GM19240 (cell line): ENCODE measurements around the gene C14orf132.
"Not testable (repeated sequence)": the region's sequence is repeated elsewhere in the genome, so short reads cannot be mapped to it uniquely, and the experiment has no call there.

Source experiments
- DNase-seq: peaks from one replicate; pipeline ENCODE4 v3.0.0; 2011; ENCODE audit warnings: low spot score; ENCODE audit not compliant: insufficient read length

C14orf132 gene

DNA sequence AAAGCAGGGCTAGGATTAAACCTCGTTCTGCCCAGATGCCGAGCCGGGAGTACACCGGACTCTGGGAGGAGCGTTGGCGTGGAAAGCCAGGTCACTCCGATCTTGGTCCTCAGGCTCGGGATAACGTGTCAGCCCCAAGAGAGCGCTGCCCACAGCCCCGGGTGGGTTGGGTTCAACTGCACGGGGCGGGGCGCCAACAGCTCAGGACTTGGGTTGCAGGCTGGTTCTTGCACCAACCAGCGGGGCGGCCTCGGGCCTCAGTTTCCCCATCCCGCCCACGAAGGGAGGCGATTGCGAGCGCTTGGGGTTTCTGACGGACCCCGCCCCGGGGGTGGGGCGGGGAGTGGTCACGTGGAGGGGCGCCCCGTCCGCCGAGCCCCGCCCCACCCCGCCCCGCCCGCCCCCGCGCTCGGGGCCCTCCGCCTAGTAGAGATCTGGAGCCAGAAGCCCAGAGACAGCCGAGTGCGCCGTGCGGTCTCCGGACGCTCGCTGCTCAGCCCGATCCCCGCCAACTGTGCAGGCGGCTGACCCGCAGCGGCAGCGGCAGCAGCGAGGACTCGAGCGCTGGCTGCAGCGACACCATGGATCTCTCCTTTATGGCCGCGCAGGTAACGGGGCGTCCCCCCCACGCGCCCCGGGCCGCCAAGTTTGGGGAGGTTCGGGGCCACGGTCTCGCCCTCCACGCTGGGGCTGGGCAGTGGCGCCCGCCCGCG lies at the start of gene C14orf132:
Gene C14orf132, plus strand, starts transcription at position 443 of the 713 bp plus-strand sequence. Its CDS starts 139 bp downstream, at position 582.
- DNase-seq: no peak

GRCh38 chr14:95993768-95994592 lies 45.2 kb upstream of the C14orf132 start:
- DNase-seq: peak; percentile 23

DNA sequence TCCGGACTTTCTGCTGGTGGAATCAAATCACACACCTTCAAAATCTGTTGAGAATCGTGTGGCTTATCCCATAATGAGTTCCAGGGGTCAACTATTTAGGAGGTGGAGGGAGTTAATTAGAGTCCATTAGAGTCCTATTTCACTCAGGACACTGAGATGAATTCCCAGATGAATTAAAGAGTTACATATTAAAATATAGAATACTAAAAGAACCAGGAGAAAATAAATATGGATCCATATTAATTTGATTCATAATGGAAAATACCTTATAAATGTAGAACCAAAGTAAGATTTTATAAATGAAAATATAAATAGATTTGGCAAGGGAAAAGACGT lies 44.6 kb upstream of the C14orf132 start:
- DNase-seq: no peak

DNA sequence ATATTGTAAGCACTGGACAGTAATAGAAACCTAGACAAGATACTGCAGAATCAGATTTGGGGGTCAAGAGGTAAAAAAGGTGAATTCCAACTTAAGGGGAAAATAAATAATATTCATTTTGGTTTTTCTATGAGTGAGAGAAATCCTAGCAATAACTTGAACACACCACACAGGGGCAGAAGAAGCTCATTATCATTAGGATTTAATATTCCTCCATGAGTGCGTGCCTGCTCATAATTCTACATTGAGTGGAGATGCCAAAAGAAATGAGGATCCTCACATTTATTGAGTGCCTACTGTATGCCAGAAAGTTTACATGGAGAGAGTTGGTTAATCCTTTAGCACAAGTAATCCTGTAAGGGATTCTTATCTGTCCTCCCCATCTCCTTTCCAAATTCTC lies 40.5 kb upstream of the C14orf132 start:
- no peak for DNase-seq

DNA sequence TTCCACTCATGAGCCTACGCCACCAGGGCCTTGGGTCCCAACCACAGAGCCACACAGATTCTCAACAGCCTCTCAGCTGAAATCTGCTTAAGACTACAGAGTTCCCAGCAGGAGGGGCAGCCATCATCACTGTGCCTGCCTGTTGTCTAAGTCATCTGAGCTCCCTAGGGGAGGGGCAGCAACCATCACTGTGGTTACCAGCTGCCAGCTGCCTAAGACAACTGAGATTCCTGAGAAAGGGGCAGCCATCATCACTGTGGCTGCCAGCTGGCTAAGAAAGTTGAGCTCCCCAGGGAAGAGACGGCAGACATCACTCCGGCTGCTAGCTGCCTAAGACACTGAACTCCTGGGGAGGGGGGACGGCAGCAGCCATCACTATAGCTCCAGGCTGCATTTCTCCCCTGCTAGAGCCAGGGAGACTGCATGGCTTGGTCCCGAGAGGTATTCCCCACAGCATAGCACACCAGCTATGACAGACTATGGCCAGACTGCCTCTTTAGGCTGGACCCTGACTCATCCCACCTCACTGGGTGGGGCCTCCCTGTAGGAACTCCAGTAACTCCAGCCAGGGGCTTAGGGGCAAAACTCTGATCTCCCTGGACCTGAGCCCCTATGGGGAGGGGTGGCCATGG lies 37.2 kb upstream of the C14orf132 start:
- DNase-seq: no peak

DNA sequence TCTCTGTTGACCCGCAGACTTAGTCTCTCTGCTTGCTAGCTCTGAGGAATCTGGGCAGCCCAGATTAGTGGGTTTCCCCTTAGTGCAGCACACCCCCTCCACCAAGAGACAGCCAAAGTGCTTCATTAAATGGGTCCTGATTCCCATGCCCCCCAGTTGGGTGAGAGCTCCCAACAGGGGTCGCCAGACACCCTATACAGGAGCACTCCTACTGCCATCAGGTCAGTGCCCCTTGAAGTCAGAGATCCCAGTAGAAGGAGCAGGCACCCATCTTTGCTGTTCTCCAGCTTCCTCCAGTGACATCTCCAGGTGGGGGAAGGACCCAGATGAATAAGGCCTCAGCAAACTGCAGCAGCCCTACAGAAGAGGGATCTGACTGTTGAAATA lies 36.7 kb upstream of the C14orf132 start:
- DNase-seq: no peak

DNA sequence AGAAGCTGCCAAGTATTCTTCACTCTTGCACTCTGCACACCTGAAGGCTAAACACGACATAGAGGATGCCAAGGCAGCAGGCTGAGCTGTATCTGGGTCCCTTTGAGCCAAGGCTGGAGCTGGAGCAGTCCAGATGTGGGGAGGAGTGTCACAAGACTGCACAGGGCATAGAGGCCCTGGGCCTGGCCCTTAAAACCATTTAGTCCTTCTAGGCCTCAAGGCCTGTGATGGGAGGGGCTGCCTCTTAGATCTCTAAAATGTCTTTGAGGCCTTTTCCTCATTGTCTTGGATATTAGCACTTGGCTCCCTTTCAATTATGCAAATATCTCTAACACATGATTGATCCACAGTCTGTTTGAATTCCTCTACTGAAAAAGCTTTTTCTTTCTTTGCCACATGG lies 28.0 kb upstream of the C14orf132 start:
- no peak for DNase-seq

GRCh38 chr14:96011607-96012006 lies 27.6 kb upstream of the C14orf132 start:
- DNase-seq: no peak

DNA sequence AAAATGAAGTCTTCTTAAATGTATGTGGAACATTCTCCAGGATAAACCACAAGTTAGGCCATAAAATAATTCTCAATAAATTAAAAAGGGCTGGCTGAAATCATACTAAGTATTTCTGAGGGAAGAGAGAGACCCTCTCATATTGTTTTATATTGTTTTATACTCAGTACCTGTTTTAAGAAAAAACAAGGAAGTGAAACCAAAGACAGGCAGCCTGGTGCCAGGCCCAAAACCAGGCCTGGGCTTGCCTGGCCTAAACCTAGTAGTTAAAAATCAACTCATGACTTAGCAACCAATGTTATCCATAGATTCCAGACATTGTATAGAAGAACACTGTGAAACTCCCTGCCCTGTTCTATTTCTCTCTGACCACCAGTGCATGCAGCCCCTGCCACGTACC lies 26.4 kb upstream of the C14orf132 start:
- DNase-seq: not testable (repeated sequence)

- DNase-seq: no peak
Measured at GRCh38 chr14:96014176-96014575, 25.0 kb upstream of the C14orf132 start.

DNA sequence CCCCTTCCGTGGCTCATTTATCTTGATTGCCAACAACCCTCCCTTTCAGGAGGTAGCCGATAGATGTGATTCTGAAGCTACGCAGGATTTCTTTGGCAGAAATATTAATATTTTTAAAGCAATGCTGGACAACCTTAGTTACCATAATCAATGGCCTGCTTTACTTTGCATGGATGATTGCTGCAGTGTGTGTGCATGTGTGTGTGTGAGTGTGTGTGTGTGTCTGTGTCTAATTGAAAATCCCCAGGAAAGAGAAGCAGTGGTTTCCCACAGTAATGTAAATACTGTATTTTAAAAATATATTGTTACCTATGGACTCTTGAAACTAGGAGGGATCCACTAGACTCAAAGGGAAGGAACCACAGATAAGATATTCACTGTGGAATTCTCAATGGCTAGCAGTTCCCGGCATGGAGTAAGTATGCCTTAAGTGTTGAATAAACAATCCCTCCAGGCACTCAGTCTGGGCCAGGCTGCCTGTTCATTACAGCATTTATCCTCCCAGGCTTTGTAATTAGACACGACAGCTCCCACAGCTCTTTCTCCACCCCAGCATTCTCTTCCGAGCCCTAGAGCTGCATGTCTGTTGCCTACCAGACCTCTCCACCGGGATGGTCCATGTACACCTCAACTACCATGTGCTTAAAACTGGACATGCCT lies 22.5 kb upstream of the C14orf132 start:
- no peak for DNase-seq

DNA sequence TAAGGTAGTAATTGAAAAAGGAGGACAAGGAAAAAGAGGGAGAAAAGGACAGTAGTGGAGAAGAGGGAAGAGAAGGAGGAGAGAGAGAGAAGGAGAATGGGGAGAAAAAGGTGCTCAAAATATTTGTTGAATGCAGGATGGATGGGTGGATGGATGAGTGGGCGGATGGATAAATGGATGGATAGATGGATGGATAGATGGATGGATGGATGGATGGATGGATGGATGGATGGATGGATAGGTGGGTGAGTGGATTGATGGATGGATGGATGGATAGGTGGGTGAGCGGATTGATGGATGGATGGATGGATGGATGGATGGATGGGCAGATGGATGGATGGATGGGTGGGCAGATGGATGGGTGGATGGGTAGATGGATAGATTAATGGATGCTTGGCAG lies 21.3 kb upstream of the C14orf132 start:
- no peak for DNase-seq

DNA sequence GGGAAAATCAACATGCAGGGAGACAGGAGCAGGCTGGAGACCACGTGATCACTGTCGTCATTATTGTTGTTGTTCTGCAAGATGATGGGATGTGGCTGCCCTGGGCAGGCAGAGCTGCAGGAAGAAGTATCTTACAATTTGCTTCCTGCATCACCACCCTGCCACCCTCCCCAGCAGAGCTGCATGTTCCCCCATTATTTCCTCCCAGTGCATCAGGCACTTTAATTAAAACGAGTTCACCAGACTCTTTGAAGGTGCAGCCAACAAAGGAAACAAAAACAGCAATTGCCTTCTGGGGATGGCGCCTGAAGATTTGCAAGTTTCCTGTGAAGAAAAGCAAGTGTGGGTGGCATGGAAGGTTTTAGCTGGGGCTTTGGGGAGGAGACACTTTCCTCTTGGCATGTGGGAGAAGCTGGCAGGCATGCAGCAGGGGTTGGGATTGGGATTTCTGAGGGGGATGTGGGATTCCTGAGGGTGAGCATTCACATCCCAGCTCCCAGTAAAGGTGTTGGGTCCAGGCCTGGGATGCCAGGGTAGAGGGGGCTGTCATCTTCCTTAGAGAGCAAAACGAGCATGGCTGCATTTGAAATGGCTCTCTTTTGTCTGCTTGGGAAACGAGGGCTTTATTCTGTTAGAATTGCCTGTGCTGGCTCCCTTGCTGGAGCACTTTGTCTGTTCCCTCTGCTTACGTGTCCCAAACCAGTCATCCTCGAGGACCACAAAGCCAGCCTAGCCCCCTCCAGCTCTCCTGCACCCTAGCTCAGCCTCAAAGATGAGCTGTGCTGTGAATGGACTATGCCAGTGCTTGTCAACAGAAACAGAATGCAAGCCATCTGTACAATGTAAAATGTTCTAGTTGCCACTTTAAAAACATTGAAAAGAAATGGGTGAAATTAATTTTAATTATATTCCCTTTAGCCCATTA lies 11.5 kb upstream of the C14orf132 start:
- no peak for DNase-seq

GRCh38 chr14:96029089-96029645 lies 10.0 kb upstream of the C14orf132 start:
- DNase-seq: no peak

DNA sequence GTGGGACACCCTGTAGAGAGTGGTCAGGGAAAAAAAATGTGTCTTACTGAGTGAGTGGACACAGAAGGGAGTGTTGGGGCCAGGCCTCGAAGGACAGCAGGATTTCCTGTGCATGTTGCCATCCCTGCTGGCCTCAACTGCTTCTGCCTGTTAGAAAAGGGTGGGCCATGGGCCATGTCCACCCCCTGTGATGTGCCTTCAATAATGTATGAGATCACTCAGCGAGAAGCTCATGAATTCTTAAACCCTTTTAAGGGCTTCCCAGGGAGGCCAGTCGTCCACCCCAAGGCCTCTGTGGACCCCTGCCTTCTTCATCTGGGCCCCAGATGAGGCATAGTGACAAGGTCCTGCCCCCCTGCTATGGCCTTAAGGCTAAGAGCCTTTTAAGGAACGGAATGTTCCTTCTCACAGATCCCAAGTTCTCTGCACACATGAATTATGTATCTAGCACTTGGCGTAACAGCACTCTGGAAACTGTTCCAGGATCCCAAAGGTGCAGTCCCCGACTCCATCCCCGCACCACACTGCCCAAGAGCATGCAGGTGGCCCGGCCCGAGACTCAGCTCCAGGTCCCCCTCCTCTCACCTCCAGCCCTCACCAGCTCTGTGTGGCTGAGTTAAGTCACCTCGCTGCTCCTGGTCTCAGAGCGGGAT lies 8.9 kb upstream of the C14orf132 start:
- DNase-seq: no peak

GRCh38 chr14:96031691-96032090 lies 7.5 kb upstream of the C14orf132 start:
- DNase-seq: no peak

DNA sequence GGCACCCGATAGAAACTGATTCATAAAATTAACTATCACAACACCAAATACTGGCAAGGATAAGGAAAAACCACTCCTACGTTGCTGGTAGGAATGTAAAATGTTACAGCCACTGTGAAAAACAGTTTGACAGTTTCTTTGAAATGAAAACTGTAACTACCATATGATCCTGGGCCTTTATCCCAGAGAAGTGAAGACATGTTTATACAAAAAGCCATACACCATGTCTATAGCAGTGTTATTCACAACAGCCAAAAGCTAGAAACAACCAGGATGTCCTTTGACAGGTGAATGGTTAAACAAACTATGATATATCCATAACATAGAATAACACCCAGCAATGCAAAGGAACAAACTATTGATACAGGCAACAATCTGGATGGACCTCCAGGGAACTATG lies 3.7 kb upstream of the C14orf132 start:
- DNase-seq: no peak

DNA sequence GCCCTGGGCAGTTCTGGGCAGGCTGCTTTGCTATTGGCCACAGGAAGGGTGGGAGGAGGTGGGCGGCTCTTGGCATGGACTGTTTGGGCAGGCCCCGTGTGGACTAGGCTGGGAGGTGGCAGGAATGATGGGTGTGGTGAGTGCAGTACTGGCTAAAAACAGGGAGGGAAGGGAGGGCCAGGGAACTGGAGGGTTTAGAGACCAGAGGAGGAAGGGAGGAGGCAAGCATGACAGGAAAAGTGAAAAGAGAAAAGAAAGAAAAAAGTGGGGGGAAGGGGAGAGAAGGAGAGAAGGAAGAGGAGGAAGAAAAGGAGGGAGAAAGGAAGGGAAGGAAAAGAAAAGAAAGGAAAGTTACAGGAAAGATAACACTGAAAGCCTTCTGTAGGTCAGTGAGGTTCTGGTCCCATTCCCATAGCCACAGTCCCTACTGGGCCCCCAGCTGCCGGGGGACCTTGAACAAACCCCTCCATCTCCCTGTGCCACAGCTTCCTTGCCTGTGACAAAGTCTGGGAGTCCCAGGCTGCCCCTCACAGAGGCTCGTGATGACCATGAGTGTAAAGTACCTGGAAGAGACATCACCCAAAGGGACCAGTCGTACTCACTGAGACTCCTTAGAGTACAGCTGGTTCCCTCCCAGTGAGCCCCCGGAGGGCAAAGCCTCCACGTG lies 1.1 kb upstream of the C14orf132 start:
- DNase-seq: no peak

- DNase-seq: no peak
Measured at GRCh38 chr14:96038558-96038919, 623 bp upstream of the C14orf132 start.
